WTC11 (cell line): Measurements from ENCODE around the gene HDAC3. TPM values are rescaled to one million over a fixed set of nuclear protein-coding genes. Genes with fewer than 3 reads are reported as not detected.

ENCODE experiments used
- ATAC-seq: fragments of 200-7000 bp; cut with Tn5 transposase; 2 replicates; pipeline ENCODE4 v1.10.0; 2021; ENCODE audit warnings: mild to moderate bottlenecking, moderate library complexity
- CTCF ChIA-PET: fragments of 300-600 bp; sonication (Branson Sonifier 250); formaldehyde crosslinking; loops from one replicate; lab custom pipeline; 2021; ENCODE audit warnings: antibody characterized with exemption; lab: Charles Lee
- POLR2A ChIA-PET: fragments of 350-600 bp; sonication (Branson Sonifier 250); formaldehyde crosslinking; loops from one replicate; lab custom pipeline; 2021; ENCODE audit warnings: antibody characterized with exemption; lab: Charles Lee
- DNase-seq: peaks from one replicate; pipeline ENCODE4 v3.0.0; 2021; ENCODE audit warnings: low spot score
- H3K27ac Mint-ChIP-seq: 2 replicates; pipeline ENCODE4 v1.8.0; 2021; ENCODE audit warnings: mixed read lengths
- H3K27me3 Mint-ChIP-seq: 2 replicates; pipeline ENCODE4 v1.8.0; 2021; ENCODE audit warnings: low read depth, mild to moderate bottlenecking, moderate library complexity, mixed read lengths
- H3K36me3 Mint-ChIP-seq: 2 replicates; pipeline ENCODE4 v1.8.0; 2021; ENCODE audit warnings: mixed read lengths
- H3K4me1 Mint-ChIP-seq: 2 replicates; pipeline ENCODE4 v1.8.0; 2022; ENCODE audit warnings: mixed read lengths
- H3K4me3 Mint-ChIP-seq: 2 replicates; pipeline ENCODE4 v1.8.0; 2021; ENCODE audit warnings: mild to moderate bottlenecking, moderate library complexity, mixed read lengths
- H3K9me3 Mint-ChIP-seq: 2 replicates; pipeline ENCODE4 v1.8.0; 2021; ENCODE audit warnings: mixed read lengths
- E2F5 ChIP-seq: sonication (generic); formaldehyde crosslinking; IDR thresholded peaks from 2 replicates; pipeline ENCODE4 v1.8.1; 2022; ENCODE audit warnings: mild to moderate bottlenecking, moderate library complexity, missing genetic modification reagents
- ESRRA ChIP-seq: sonication (generic); formaldehyde crosslinking; IDR thresholded peaks from 2 replicates; pipeline ENCODE4 v1.8.1; 2022; ENCODE audit warnings: mild to moderate bottlenecking, missing genetic modification reagents, borderline replicate concordance
- ETV6 ChIP-seq: sonication (generic); formaldehyde crosslinking; IDR thresholded peaks from 2 replicates; pipeline ENCODE4 v1.8.1; 2022; ENCODE audit warnings: mild to moderate bottlenecking, missing genetic modification reagents
- FOXJ3 ChIP-seq: sonication (generic); formaldehyde crosslinking; IDR thresholded peaks from 2 replicates; pipeline ENCODE4 v1.9.0; 2021; ENCODE audit warnings: missing genetic modification reagents, mild to moderate bottlenecking, borderline replicate concordance
- FOXP1 ChIP-seq: sonication (generic); formaldehyde crosslinking; IDR thresholded peaks from 2 replicates; pipeline ENCODE4 v1.8.0; 2022; ENCODE audit warnings: missing genetic modification reagents, mild to moderate bottlenecking, moderate library complexity, borderline replicate concordance
- HMGXB4 ChIP-seq: sonication (generic); formaldehyde crosslinking; IDR thresholded peaks from 2 replicates; pipeline ENCODE4 v1.8.1; 2023; ENCODE audit warnings: mild to moderate bottlenecking, moderate library complexity, missing genetic modification reagents
- IRF2 ChIP-seq: sonication (generic); formaldehyde crosslinking; IDR thresholded peaks from 2 replicates; pipeline ENCODE4 v1.8.0; 2022; ENCODE audit warnings: low read depth, missing genetic modification reagents, borderline replicate concordance
- MLX ChIP-seq: sonication (generic); formaldehyde crosslinking; IDR thresholded peaks from 2 replicates; pipeline ENCODE4 v1.8.1; 2023; ENCODE audit warnings: mild to moderate bottlenecking, missing genetic modification reagents, moderate library complexity
- MYBL2 ChIP-seq: sonication (generic); formaldehyde crosslinking; IDR thresholded peaks from 2 replicates; pipeline ENCODE4 v1.8.1; 2023; ENCODE audit warnings: mild to moderate bottlenecking, moderate library complexity, missing genetic modification reagents
- NFATC4 ChIP-seq: fragments of 250-450 bp; sonication (Bioruptor Pico); IDR thresholded peaks from 2 replicates; pipeline ENCODE4 v1.9.0; 2021; ENCODE audit warnings: mild to moderate bottlenecking
- NFYB ChIP-seq: sonication (generic); formaldehyde crosslinking; conservative IDR thresholded peaks from 2 replicates; pipeline ENCODE4 v1.8.0; 2022; ENCODE audit warnings: low read depth, missing genetic modification reagents
- OVOL2 ChIP-seq: fragments of 250-450 bp; sonication (Bioruptor Pico); IDR thresholded peaks from 2 replicates; pipeline ENCODE4 v1.9.0; 2021; ENCODE audit warnings: mild to moderate bottlenecking, borderline replicate concordance
- SMAD4 ChIP-seq: sonication (generic); formaldehyde crosslinking; IDR thresholded peaks from 2 replicates; pipeline ENCODE4 v1.8.0; 2022; ENCODE audit warnings: mild to moderate bottlenecking, missing genetic modification reagents
- ZNF232 ChIP-seq: sonication (generic); formaldehyde crosslinking; IDR thresholded peaks from 2 replicates; pipeline ENCODE4 v1.8.0; 2022; ENCODE audit warnings: mild to moderate bottlenecking, missing genetic modification reagents
- ZNF317 ChIP-seq: sonication (generic); formaldehyde crosslinking; IDR thresholded peaks from 2 replicates; pipeline ENCODE4 v1.8.1; 2023; ENCODE audit warnings: low read depth, mild to moderate bottlenecking, moderate library complexity, missing genetic modification reagents, borderline replicate concordance
- ZNF396 ChIP-seq: fragments of 250-450 bp; sonication (Bioruptor Pico); IDR thresholded peaks from 2 replicates; pipeline ENCODE4 v1.8.0; 2021; ENCODE audit warnings: mild to moderate bottlenecking, moderate library complexity, borderline replicate concordance
- ZNF512 ChIP-seq: sonication (generic); formaldehyde crosslinking; IDR thresholded peaks from 2 replicates; pipeline ENCODE4 v1.8.1; 2022; ENCODE audit warnings: missing genetic modification reagents, borderline replicate concordance
- ZNF532 ChIP-seq: fragments of 250-450 bp; sonication (Bioruptor Pico); IDR thresholded peaks from 2 replicates; pipeline ENCODE4 v1.9.0; 2021; ENCODE audit warnings: mild to moderate bottlenecking, borderline replicate concordance
- ZNF671 ChIP-seq: fragments of 250-450 bp; sonication (Bioruptor Pico); IDR thresholded peaks from 2 replicates; pipeline ENCODE4 v1.8.0; 2021; ENCODE audit warnings: mild to moderate bottlenecking
- total RNA-seq: library from RNA; stranded (reverse); gene quantifications from 3 replicates; pipeline ENCODE4 v1.2.3, GENCODE V29; 2021
- TF ChIP-seq, protein P1 (sequence below): fragments of 250-450 bp; sonication (Bioruptor Pico); IDR thresholded peaks from 2 replicates; pipeline ENCODE4 v1.9.0; 2021; ENCODE audit warnings: moderate library complexity, mild to moderate bottlenecking, inconsistent platforms, borderline replicate concordance
- TF ChIP-seq, protein P2 (sequence below): sonication (generic); formaldehyde crosslinking; IDR thresholded peaks from 2 replicates; pipeline ENCODE4 v1.8.0; 2022; ENCODE audit warnings: mild to moderate bottlenecking, missing genetic modification reagents

The HDAC3 gene
- total RNA-seq, 1 experiment from 2014 or later, result 96.2 TPM

DNA sequence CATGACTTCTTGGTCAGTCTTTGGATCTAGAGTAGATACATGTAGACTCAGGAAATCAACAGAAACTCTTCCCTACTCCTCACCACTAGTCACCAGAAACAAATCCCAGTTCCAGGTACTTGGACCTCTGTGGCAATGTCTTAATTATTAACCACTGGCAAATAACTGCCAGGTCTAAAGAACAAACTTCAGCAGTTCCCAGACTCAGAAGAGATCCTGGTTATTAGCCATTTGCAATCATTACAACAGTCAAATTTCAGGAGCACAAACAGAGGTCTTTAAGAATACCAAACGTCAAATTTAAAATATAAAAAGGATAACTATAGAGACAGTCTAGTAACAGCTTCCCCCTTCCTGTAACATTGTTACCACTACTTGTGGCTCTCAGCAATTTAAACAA lies 28.1 kb downstream of the HDAC3 start:
- no peaks in the 10 kb centered on the region for H3K9me3 Mint-ChIP-seq
- peak overlapping the region; percentile 6 for H3K27ac Mint-ChIP-seq
- DNase-seq (no peak), ATAC-seq (no peak)
- peaks cover 30% of the 10 kb centered on the region for H3K4me1 Mint-ChIP-seq
- TF ChIP-seq, protein P1, sequence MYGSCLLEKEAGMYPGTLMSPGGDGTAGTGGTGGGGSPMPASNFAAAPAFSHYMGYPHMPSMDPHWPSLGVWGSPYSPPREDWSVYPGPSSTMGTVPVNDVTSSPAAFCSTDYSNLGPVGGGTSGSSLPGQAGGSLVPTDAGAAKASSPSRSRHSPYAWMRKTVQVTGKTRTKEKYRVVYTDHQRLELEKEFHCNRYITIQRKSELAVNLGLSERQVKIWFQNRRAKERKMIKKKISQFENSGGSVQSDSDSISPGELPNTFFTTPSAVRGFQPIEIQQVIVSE (CRISPR knock-in tag), result no peak
- no peak for TF ChIP-seq ZNF396
- TF ChIP-seq MYBL2 (CRISPR knock-in tag), result no peak
- TF ChIP-seq HMGXB4 (CRISPR knock-in tag), result no peak
- TF ChIP-seq FOXP1 (CRISPR knock-in tag), result no peak
- no peak for TF ChIP-seq ESRRA (CRISPR knock-in tag)
- no peak for TF ChIP-seq OVOL2
- TF ChIP-seq FOXJ3 (CRISPR knock-in tag), result no peak
- no peak for TF ChIP-seq IRF2
- ChIA-PET POLR2A (no interaction called here), CTCF (interaction anchor here (1.9 to 2.3 kb wide), 3 partner anchors 11 to 45 kb away, joined by 6 to 14 read pairs (median 9); partner anchors contain the start of gene DIAPH1)
- peaks cover 2% of the 10 kb centered on the region; the same call in 1 of the 2 replicates for H3K36me3 Mint-ChIP-seq
- H3K27me3 Mint-ChIP-seq, result no peaks in the 10 kb centered on the region
- H3K4me3 Mint-ChIP-seq, result no peak overlapping the region

DNA sequence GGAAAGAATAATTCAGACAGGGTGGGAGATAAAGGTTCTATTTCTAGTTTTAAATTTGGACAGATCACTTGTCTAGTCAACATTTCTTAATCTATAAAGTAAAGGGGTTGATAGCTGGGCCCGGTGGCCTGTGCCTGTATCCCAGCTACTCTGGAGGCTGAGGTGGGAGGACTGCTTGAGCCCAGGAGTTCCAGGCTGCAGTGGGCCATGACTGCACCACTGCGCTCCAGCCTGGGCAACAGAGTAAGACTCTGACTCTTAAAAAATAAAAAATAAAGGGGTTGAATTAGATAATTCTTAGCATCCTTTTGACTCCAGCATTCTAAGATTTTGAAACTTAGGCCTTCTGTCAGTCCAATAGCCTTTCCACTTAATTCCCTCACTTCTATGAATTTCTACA lies 28.6 kb downstream of the HDAC3 start:
- no peak for DNase-seq
- no peaks in the 10 kb centered on the region for H3K27me3 Mint-ChIP-seq
- peaks cover 25% of the 10 kb centered on the region for H3K4me1 Mint-ChIP-seq
- H3K36me3 Mint-ChIP-seq, result peaks cover 2% of the 10 kb centered on the region; the same call in 1 of the 2 replicates
- ChIA-PET POLR2A (no interaction called here), CTCF (interaction anchor here (1.9 to 2.3 kb wide), 3 partner anchors 11 to 44 kb away, joined by 6 to 14 read pairs (median 9); partner anchors contain the start of gene DIAPH1)
- no peak overlapping the region for H3K27ac Mint-ChIP-seq
- H3K9me3 Mint-ChIP-seq, result no peaks in the 10 kb centered on the region
- no peak overlapping the region for H3K4me3 Mint-ChIP-seq
- ATAC-seq, result no peak
- TF ChIP-seq ZNF232 (CRISPR knock-in tag), result no peak
- no peak for TF ChIP-seq ETV6
- TF ChIP-seq, protein P1 (CRISPR knock-in tag), result no peak
- no peak for TF ChIP-seq ZNF532 (CRISPR knock-in tag)
- no peak for TF ChIP-seq ZNF317 (CRISPR knock-in tag)
- TF ChIP-seq ZNF671 (CRISPR knock-in tag), result no peak
- no peak for TF ChIP-seq NFATC4 (CRISPR knock-in tag)
- no peak for TF ChIP-seq MYBL2 (CRISPR knock-in tag)
- TF ChIP-seq NFYB (CRISPR knock-in tag), result no peak
- TF ChIP-seq E2F5 (CRISPR knock-in tag), result no peak
- no peak for TF ChIP-seq ZNF512
- no peak for TF ChIP-seq MLX (CRISPR knock-in tag)
- no peak for TF ChIP-seq HMGXB4 (CRISPR knock-in tag)
- TF ChIP-seq FOXP1 (CRISPR knock-in tag), result no peak
- no peak for TF ChIP-seq SMAD4 (CRISPR knock-in tag)
- TF ChIP-seq, protein P2, sequence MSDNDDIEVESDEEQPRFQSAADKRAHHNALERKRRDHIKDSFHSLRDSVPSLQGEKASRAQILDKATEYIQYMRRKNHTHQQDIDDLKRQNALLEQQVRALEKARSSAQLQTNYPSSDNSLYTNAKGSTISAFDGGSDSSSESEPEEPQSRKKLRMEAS (CRISPR knock-in tag), result no peak
